Stimulated activated CD4-positive, alpha-beta T cell treated with anti-CD3 and anti-CD28 coated beads, TNF-alpha, amount 100 ng/mL, for 24 hours (primary cell): ENCODE measurements around the gene SLC39A10.
"Not testable (repeated sequence)": the region's sequence is repeated elsewhere in the genome, so short reads cannot be mapped to it uniquely, and the experiment has no call there.

Experiments used
- DNase-seq, 3 experiments: peaks; one replicate each; pipeline ENCODE4 v3.0.0-alpha.2; 2020; ENCODE audit warnings: low read depth in 3 of 3

SLC39A10 gene

GRCh38 chr2:195646424-195646823 lies 10.6 kb upstream of the SLC39A10 start:
- DNase-seq, result no peak

GRCh38 chr2:195647302-195647701 lies 9.7 kb upstream of the SLC39A10 start:
- no peak for DNase-seq

DNA sequence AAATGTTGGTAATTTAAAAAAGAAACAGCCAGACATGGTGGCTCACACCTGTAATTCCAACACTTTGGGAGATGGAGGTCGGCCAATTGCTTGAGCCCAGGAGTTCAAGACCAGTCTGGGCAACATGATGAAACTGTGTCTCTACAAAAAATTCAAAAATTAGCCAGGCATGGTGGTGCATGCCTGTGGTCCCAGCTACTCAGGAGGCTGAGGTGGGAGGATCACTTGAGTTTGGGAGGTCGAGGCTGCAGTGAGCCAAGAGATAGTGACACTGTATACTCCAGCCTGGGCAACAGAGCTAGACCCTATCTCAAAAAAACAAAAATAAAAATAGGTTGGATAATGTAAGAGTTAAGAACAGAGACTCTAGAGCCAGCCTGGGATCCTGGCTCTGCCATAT lies 8.7 kb upstream of the SLC39A10 start:
- DNase-seq, result not testable (repeated sequence)

GRCh38 chr2:195648787-195649186 lies 8.2 kb upstream of the SLC39A10 start:
- DNase-seq, result no peak

DNA sequence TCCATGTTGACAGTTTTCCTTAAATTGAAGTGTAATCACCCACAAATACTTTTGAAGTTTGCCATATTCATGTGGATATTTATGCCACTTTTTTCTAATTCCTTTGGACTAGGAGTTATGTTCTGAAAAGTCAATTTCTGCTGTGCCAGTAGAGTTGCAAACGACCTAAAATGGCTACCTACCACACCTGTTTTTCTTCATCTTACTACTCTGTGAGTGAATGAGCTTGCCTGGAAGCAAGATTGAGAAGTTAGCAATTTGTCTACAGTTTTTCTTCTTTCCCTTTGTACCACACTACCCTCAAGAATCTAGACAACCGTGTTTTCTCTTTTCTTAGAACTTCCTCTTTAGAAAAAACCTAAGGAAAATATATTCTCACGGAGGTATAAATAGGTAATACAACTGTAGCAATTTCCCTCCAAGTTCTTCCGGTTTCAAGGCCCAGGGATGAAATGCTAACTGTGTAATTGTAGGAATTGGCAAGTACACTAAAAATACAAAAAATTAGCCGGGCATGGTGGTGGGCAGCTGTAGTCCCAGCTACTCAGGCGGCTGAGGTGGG lies 7.3 kb upstream of the SLC39A10 start:
- DNase-seq, result no peak

DNA sequence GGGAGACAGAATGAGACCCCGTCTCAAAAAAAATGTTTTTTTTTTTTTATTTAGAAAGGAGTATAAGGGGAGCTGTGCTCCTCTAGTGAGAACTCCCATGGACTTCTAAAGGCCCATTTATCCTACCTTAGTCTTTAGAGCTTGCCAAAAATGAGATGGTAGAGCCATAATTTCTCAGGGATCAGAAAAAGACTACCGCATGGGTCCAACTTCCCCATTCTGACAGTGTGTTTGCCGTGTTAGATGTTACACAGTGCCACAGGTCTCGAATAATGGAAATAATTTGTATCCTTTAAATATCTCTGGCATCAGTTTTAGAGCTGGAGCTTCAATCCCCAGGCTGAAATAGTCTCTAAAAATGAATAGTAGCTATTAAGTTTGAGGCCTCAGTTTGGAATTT lies 6.0 kb upstream of the SLC39A10 start:
- no peak for DNase-seq

GRCh38 chr2:195652911-195653310 lies 4.1 kb upstream of the SLC39A10 start:
- no peak for DNase-seq

DNA sequence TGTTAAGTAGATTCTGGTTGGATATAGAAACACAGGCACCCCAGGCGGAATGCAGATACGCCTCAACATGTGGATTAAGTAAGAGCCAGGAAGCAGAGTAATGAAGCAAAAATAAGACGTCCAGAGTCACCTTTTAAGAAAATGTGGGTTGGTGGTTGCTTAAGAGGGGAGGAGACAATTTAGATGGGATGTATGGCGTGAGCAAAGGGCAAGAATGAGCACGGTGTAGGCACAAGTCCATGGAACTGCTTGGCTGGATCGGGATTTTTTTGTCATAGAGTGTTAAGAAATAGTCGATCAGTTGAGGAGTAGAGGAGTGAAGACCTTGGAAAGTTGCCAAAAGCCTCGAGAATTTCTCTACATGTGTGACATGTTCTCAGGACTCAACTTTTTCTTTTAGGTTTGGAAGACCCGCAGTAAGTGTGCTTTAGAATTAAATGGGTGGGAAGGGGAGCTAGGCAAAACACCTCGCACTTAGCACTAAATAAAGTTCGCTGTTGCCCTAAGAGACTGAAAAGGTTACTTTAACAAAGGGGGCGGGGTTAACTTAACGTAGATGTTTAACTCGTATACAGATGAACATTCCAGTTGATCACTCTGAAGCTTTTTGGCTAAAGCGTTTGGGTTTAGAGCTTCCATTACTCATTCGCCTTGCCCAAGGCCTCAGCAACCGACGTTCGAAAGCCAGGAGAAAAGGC lies 716 bp upstream of the SLC39A10 start:
- DNase-seq, result no peak

DNA sequence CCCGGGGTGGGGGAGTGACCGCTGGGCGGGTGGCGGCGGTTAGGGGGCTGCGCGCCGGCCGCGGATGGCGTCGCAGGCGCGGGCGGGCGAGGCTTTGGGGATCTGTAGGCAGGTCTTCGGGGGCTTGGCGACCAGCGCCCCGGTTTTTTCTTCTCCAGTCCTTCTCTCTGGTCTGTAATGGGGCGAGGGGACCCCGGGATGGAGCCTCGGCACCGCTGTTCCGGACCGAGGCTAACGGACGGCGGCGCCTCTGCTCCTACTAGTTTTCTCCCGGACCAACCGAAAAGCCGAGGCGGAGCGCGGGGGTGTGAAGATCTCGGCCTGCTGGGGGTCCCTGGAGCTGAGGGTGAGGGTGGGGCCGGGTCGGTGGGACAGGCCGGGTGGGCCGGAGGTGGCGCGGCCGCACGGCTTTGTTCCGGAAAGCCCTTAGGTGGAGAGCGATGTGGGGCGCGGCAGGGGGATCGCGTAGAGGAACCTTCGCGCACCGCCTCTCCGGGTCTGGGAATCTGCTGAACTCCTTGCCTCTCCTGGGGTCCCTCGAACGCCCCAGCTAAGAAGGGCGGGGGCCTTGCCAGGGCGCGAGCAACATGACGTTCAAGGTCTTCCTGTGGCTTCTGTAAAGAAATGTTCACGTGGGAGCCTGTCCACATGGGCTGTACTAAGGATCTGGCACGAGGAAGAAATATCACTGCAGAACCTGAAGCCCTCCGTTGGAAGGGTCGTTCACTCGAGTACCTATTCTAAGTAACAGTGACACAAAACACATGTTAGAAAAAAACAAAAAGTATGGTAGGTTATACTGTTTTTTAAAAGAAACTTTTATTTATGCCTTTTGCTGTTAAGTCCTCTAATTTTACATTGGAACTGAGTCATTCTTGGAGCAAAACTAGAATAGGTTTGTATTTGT lies 861 bp downstream of the SLC39A10 start:
- peak; percentile 33 to 57 (median 38) for DNase-seq

GRCh38 chr2:195658541-195658890 lies 1.5 kb downstream of the SLC39A10 start:
- DNase-seq, result peak in 1 of 3 experiments; percentile 17

DNA sequence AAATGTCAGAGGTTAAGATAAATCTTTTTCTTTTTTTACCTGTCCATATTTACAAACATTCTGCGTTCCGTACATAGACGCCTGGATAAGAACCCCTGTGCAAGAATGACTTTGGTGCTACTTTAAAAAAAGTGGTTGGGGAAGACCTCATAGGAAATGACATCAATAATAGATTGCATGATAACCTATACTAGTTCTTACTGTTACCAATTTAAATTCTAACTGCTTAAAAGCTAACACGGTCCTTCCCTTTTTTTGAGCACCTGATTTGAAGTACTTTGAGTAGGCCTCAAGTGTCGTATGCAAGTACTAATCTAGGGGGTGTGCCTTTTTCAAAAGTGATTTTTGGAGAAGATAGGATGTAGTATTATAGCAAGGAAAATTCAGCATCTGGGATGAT lies 2.1 kb downstream of the SLC39A10 start:
- DNase-seq, result no peak

GRCh38 chr2:195659982-195660890 lies 3.2 kb downstream of the SLC39A10 start:
- DNase-seq, result peak; percentile 52 to 80 (median 53)

DNA sequence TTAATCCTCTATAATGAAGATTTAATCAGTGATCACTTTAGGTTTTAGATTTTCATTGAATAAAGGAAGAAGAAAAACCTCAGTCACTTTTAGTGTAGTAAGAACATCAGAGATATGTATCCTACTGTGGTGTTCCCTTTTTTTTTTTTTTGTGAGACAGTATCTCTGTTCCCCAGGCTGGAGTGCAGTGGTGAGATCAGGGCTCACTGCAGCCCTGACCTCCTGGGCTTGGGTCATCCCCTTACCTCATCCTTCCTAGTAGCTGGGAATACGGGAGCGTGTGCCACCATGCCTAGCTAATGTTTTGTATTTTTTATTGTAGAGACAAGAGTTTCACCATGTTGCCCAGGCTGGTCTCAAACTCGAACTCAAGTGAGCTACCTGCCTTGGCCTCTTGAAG lies 5.1 kb downstream of the SLC39A10 start:
- DNase-seq, result no peak

DNA sequence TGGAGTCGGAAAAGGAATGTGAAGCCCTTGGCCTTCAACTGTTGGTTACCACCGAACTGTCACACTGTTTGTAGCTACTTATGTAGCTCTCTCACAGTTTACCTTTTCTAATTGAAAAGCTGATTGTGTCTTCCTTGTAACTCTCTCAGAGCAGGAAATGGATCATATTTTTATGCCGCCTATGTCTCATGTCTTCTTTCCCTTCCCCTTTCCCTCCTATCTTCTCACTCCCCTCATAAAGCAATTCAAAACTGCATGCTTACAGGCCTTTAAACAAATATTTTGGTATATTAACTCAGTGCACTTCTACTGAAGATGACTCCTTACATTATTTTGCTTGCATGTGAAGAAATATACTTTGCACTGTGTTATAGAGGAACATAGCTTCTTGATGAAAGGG lies 6.0 kb downstream of the SLC39A10 start:
- DNase-seq, result no peak

DNA sequence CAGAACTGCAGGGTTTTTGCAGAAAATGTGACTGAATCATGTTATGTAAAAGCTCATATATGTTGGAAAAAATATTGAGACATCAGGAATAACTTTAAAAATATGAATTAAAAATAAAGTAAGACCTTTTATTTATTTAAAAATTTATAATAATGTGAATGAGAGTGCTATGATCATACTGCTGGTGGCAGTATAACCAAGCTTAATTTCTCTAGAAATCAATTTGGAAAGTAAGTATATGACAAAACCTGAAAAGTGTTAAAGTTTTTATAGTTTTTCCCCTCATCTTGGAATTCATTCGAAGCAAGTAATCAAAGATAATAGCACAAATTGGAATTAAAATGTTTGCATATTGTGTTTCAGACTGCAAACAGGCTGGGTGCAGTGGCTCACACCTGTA lies 7.5 kb downstream of the SLC39A10 start:
- DNase-seq, result no peak

- DNase-seq, result not testable (repeated sequence)
Measured at GRCh38 chr2:195665153-195665552, 8.1 kb downstream of the SLC39A10 start.

DNA sequence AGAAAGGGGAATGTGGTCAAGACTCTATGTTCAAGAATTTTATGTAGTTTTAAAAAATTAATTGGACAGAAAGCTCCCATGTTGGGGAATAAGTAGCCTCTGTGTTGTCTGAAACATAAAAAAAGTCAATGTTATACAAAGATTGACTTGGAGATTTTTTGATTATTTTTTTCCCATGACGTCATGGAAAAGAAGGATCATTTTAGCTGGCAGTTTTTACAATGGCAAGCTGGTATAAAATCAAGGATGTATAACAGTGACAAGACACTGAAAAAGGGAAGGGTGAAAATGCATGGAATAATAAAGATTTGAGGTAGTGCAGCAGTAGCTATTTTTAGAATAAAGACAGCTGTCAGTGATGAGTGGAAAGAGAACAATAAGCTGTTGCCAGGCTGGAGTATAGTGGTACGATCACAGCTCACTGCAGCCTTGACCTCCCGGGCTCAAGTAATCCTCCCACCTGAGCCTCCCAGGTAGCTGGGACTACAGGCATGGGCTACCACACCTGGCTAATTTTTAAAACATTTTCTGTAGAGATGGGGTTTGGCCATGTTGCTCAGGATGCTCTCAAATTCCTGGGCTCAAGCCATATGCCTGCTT lies 9.2 kb downstream of the SLC39A10 start:
- DNase-seq, result no peak

DNA sequence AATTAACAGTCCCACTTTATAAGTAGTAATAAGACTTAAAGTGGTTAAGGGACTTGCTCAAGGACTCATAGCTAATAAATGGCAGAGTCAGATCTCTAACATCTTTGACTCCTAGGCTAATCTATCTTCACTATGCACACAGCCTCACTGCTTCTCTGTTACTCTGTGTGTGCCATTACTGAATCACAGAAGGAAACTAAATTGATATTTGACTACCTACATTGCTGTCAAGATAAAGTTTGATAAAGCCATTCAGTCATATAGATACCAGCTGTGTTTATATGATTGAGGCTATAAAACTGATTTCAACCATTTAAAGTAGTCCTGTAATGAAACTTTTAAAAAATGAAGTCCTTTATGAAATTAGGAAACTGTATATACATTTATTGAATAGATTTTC lies 10.9 kb downstream of the SLC39A10 start:
- no peak for DNase-seq

DNA sequence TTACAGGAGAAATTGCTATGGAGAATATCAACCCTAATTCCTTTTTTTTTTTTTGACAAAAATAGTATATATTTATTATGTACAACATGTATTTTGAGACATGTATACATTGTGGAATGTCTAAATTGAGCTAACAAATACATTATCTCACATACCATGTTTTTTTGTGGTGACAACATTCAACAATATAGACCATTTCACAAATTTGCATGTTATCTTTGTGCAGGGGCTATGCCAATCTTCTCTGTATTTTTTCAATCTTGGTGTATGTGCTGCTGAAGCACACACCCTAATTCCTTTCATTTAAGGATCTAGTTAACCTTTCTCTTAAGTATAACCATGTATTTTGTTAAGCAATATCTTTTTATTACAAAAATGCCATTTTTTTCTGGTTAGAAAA lies 13.2 kb downstream of the SLC39A10 start:
- DNase-seq, result no peak

DNA sequence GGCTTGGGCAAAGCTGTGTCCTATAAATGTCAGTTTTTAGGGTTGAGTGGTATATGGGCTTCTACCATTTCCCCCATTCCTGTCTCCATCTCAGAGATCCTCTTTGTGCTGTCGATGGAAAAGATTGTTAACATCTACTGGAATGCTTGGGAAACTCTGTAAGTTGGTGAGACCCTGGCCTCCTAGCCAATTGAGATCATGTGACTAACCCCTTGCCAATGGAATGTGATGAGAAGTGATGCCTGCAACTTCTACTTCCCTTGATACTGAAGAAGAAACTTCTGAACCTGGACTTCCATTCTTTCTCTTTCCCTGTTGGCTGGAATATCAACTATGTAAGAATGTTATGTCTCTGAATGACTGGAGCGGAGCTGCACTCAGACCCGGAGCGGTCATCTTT lies 14.5 kb downstream of the SLC39A10 start:
- no peak for DNase-seq

- DNase-seq, result no peak
Measured at GRCh38 chr2:195672674-195673073, 15.6 kb downstream of the SLC39A10 start.
